Mucosa of descending colon (tissue), 3 donors: ENCODE results near the gene SLC10A7. TPM values are rescaled to one million over a fixed set of nuclear protein-coding genes. Genes with fewer than 3 reads are reported as not detected.

Source experiments
- ATAC-seq: fragments of 200-7000 bp; cut with Tn5 transposase; one replicate; pipeline ENCODE4 v1.9.1; 2020; ENCODE audit warnings: mild to moderate bottlenecking, moderate library complexity
- DNase-seq, 3 donors: peaks; one replicate each; pipeline ENCODE4 v3.0.0-alpha.2; 2020
- H3K36me3 ChIP-seq: fragments of 200-600 bp; one replicate; pipeline ENCODE4 v1.8.0; 2021; ENCODE audit warnings: low read depth, mild to moderate bottlenecking
- H3K4me1 ChIP-seq: fragments of 200-600 bp; one replicate; pipeline ENCODE4 v1.8.0; 2021; ENCODE audit warnings: low read depth, mild to moderate bottlenecking
- H3K4me3 ChIP-seq: fragments of 200-600 bp; one replicate; pipeline ENCODE4 v1.8.0; 2021; ENCODE audit warnings: mild to moderate bottlenecking
- H3K9me3 ChIP-seq: fragments of 200-600 bp; one replicate; pipeline ENCODE4 v1.8.0; 2021; ENCODE audit warnings: mild to moderate bottlenecking
- CTCF ChIP-seq: fragments of 200-600 bp; IDR thresholded peaks from one replicate; pipeline ENCODE4 v1.8.0; 2022; ENCODE audit warnings: antibody characterized with exemption, mild to moderate bottlenecking
- intact Hi-C, 2 donors: fragments of 100-400 bp; cut with DNase I in 1 of 2; cut with micrococcal nuclease in 1 of 2; formaldehyde crosslinking; loops; one replicate each; pipeline versions ENCODE4 v1.11.0 to v1.11.1; 2022; cut with DNase I, micrococcal nuclease
- total RNA-seq, 3 donors: library from RNA; stranded (reverse); fragmentation: NEBNext Ultra II Directional in 2 of 3; extraction: Animal tissue kit (Norgen Biotek cat#: 25700) in 2 of 3; gene quantifications; one replicate each; pipeline versions ENCODE4 v1.2.1 to v1.2.4, GENCODE V29; 2021 to 2023
- donor health status: DM: no; HTN: no; CAD: no; lungs with moderate emphysema.
- donor health status: DM: no; HTN: no; CAD: no.
- donor health status: DM: no; HTN: yes; CAD: no.

SLC10A7 gene
- total RNA-seq, 3 donors from 2014 or later: 10.8 to 18.4 (median 18.1) TPM

DNA sequence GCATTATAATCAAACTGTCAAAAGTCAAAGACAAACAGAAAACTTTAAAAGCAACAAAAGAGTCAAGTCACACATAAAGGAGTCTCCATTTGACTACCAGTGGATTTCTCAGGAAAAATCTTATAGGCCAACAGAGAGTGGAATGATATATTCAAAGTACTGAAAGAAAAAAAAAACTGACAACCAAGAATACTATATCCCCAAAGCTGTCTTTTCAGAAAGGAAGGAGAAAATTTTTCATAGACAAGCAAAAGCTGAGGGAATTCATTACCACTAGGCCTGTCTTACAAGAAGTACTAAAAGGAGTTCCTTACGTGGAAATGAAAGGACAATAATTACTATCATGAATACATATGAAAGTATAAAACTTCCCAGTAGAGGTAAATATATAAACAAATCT, 39.0 kb downstream of the SLC10A7 start:
- Histone ChIP-seq H3K9me3 (peaks cover 11% of the 10 kb centered on the region), H3K4me3 (no peak overlapping the region), H3K36me3 (no peaks in the 10 kb centered on the region), H3K4me1 (no peaks in the 10 kb centered on the region)
- DNase-seq (no peak), ATAC-seq (no peak)
- intact Hi-C loops: no loop called here
- TF ChIP-seq CTCF: no peak

- Histone ChIP-seq H3K4me1 (no peaks in the 10 kb centered on the region), H3K36me3 (no peaks in the 10 kb centered on the region), H3K4me3 (no peak overlapping the region), H3K9me3 (peaks cover 11% of the 10 kb centered on the region)
- TF ChIP-seq CTCF: no peak
- DNase-seq (peak in 1 of 3 donors; percentile 42), ATAC-seq (no peak)
- intact Hi-C loops: no loop called here
Measured at GRCh38 chr4:146481246-146481645, 40.5 kb downstream of the SLC10A7 start.

GRCh38 chr4:146478009-146478408, 43.7 kb downstream of the SLC10A7 start:
- intact Hi-C loops: no loop called here
- TF ChIP-seq CTCF: no peak
- DNase-seq (no peak), ATAC-seq (no peak)
- no peaks in the 10 kb centered on the region for H3K36me3 ChIP-seq
- H3K9me3 ChIP-seq: peaks cover 8% of the 10 kb centered on the region
- no peak overlapping the region for H3K4me3 ChIP-seq
- H3K4me1 ChIP-seq: no peaks in the 10 kb centered on the region

DNA sequence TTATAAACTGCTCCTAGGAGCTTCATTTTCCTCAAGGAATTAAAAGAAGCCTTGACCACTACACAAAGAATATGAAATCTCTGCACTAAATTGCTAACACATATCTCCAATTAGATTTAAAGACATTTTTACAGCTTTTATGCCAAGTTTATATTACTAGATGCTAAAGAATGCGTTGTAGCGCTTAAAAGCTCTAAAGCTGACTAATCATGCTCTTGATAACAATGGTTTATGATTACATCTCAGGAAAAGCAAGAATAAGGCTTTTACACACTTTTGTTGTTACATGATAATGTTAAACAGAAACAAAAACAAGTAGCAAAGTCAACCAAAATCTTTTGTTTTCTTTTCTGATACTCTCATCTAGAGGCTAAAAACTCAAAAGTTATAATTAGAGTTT, 44.7 kb downstream of the SLC10A7 start:
- no peaks in the 10 kb centered on the region for H3K4me1 ChIP-seq
- intact Hi-C loops: no loop called here
- no peak for ATAC-seq
- H3K36me3 ChIP-seq: no peaks in the 10 kb centered on the region
- H3K9me3 ChIP-seq: no peaks in the 10 kb centered on the region
- no peak for DNase-seq
- no peak overlapping the region for H3K4me3 ChIP-seq
- TF ChIP-seq CTCF: no peak

GRCh38 chr4:146472404-146472803, 49.3 kb downstream of the SLC10A7 start:
- H3K4me1 ChIP-seq: no peaks in the 10 kb centered on the region
- DNase-seq (no peak), ATAC-seq (no peak)
- no peak overlapping the region for H3K4me3 ChIP-seq
- H3K9me3 ChIP-seq: no peaks in the 10 kb centered on the region
- H3K36me3 ChIP-seq: no peaks in the 10 kb centered on the region
- TF ChIP-seq CTCF: no peak
- intact Hi-C loops: no loop called here

GRCh38 chr4:146470604-146471003, 51.1 kb downstream of the SLC10A7 start:
- ATAC-seq (no peak), DNase-seq (no peak)
- Histone ChIP-seq H3K4me1 (no peaks in the 10 kb centered on the region), H3K9me3 (no peaks in the 10 kb centered on the region), H3K4me3 (no peak overlapping the region), H3K36me3 (no peaks in the 10 kb centered on the region)
- intact Hi-C loops: no loop called here
- TF ChIP-seq CTCF: no peak
